ENCODE results near the gene ACBD4. TPM values are rescaled to one million over a fixed set of nuclear protein-coding genes. Genes with fewer than 3 reads are reported as not detected.

ACBD4 gene
- total RNA-seq, 4 donors from 2014 or later: 1.7 to 6.9 (median 4.5) TPM

GRCh38 chr17:45164734-45165269, 29.3 kb downstream of the ACBD4 start:
- no peak for DNase-seq
- no peak overlapping the region for H3K4me3 ChIP-seq
- H3K27ac ChIP-seq: no peak overlapping the region
- no peaks in the 10 kb centered on the region for H3K27me3 ChIP-seq
- 90 to 95% methylated on average over 6 to 7 of the region's 7 CpGs for WGBS, 2 donors
- TF ChIP-seq CTCF (IDR thresholded peaks at IDR 0.05): no peak
- TF ChIP-seq POLR2A (IDR thresholded peaks at IDR 0.05): no peak
- intact Hi-C loops (cut with DNase I): no loop called here
- H3K36me3 ChIP-seq: peaks cover 0 to 8% (median 0%) of the 10 kb centered on the region in 3 donors
- peaks cover 11 to 35% (median 12%) of the 10 kb centered on the region in 3 donors for H3K4me1 ChIP-seq
- H3K9me3 ChIP-seq: no peaks in the 10 kb centered on the region

GRCh38 chr17:45168991-45169752, 33.7 kb downstream of the ACBD4 start:
- no peaks in the 10 kb centered on the region for H3K9me3 ChIP-seq
- H3K27ac ChIP-seq: peak overlapping the region; percentile 95 to 96 (median 96)
- peaks cover 35 to 50% (median 39%) of the 10 kb centered on the region in 3 donors for H3K4me1 ChIP-seq
- peaks cover 0 to 8% (median 0%) of the 10 kb centered on the region in 3 donors for H3K36me3 ChIP-seq
- H3K4me3 ChIP-seq: no peak overlapping the region
- no peaks in the 10 kb centered on the region for H3K27me3 ChIP-seq
- intact Hi-C loops (cut with DNase I): no loop called here
- 97% methylated on average over 23 to 25 of the region's 43 CpGs for WGBS, 2 donors
- DNase-seq: no peak
- TF ChIP-seq POLR2A (IDR thresholded peaks at IDR 0.05): no peak
- no peak for TF ChIP-seq CTCF (IDR thresholded peaks at IDR 0.05)

GRCh38 chr17:45170280-45170930, 34.9 kb downstream of the ACBD4 start:
- peaks cover 0 to 8% (median 0%) of the 10 kb centered on the region in 3 donors for H3K36me3 ChIP-seq
- H3K4me3 ChIP-seq: peak overlapping the region in 1 of 4 donors; percentile 61
- no peaks in the 10 kb centered on the region for H3K9me3 ChIP-seq
- intact Hi-C loops (cut with DNase I): no loop called here
- H3K4me1 ChIP-seq: peaks cover 35 to 54% (median 39%) of the 10 kb centered on the region in 3 donors
- H3K27me3 ChIP-seq: no peaks in the 10 kb centered on the region
- DNase-seq: no peak
- peak overlapping the region; percentile 95 to 96 (median 96) for H3K27ac ChIP-seq
- TF ChIP-seq POLR2A (IDR thresholded peaks at IDR 0.05) (no peak), CTCF (IDR thresholded peaks at IDR 0.05) (no peak)
- 87 to 97% methylated on average over 4 of the region's 12 CpGs for WGBS, 2 donors

- peak overlapping the region; percentile 27 to 61 (median 44) for H3K4me3 ChIP-seq
These were observed 35.4 kb downstream of the ACBD4 start for GRCh38 chr17:45170931-45171337.

More at GRCh38 chr17:45170931-45171337, 35.4 kb downstream of the ACBD4 start:
- H3K4me1 ChIP-seq: peaks cover 35 to 59% (median 42%) of the 10 kb centered on the region in 3 donors
- no peaks in the 10 kb centered on the region for H3K27me3 ChIP-seq
- no peak for DNase-seq
- intact Hi-C loops (cut with DNase I): no loop called here
- TF ChIP-seq CTCF (IDR thresholded peaks at IDR 0.05) (no peak), POLR2A (IDR thresholded peaks at IDR 0.05) (peak in 2 of 4 donors; percentile 26 to 34)
- H3K9me3 ChIP-seq: no peaks in the 10 kb centered on the region
- peak overlapping the region; percentile 95 to 96 (median 96) for H3K27ac ChIP-seq
- WGBS, 2 donors: 0 to 34% methylated on average over 3 of the region's 5 CpGs
- H3K36me3 ChIP-seq: peaks cover 0 to 8% (median 0%) of the 10 kb centered on the region in 3 donors

All from esophagus squamous epithelium (tissue), 5 donors.